Muscle of arm (tissue), 14 donors: ENCODE results near the gene KY. TPM values are rescaled to one million over a fixed set of nuclear protein-coding genes. Genes with fewer than 3 reads are reported as not detected.
A peak's percentile ranks its signal among the peaks of the same experiment; 100 is the strongest.

Experiments used
- DNase-seq: peaks from one replicate; pipeline ENCODE4 v3.0.0-alpha.2; 2013
- long read RNA-seq, 11 donors: transcript quantifications; one replicate each; lab custom pipeline, GENCODE V29; 2026
- polyA plus RNA-seq, 12 donors: library from polyadenylated mRNA; unstranded; fragments of 120-200 nt; gene quantifications; one replicate each; pipeline ENCODE4 v1.2.1, GENCODE V29; 2013; ENCODE audit not compliant: insufficient read length in 12 of 12

The KY gene
- 10 to 100 TPM in 11 of 12 donors, not detected in 1; 19.8 to 90.1 (median 59.0) TPM for polyA plus RNA-seq
- long read RNA-seq, donor 1 = 0 reads
- long read RNA-seq, donor 2, transcript KY-201 (11 exons, 2,345 nt) = major isoform, 6 of 6 reads
- long read RNA-seq, donor 2, partial matches to known transcripts = 0 of 6 reads
- long read RNA-seq, donor 2, other reads (novel, unspliced or antisense) = 0 of 6 reads
- long read RNA-seq, donor 3, partial matches to known transcripts = 0 of 6 reads
- long read RNA-seq, donor 3, other reads (novel, unspliced or antisense) = 0 of 6 reads
- long read RNA-seq, donor 4, partial matches to known transcripts = 0 of 1 reads
- long read RNA-seq, donor 4, other reads (novel, unspliced or antisense) = 0 of 1 reads
- long read RNA-seq, donor 5, transcript KY-201 (11 exons, 2,345 nt) = major isoform, 9 of 17 reads
- long read RNA-seq, donor 5, partial matches to known transcripts = 0 of 17 reads
- long read RNA-seq, donor 5, other reads (novel, unspliced or antisense) = 6 of 17 reads
- long read RNA-seq, donor 6, partial matches to known transcripts = 0 of 3 reads
- long read RNA-seq, donor 6, other reads (novel, unspliced or antisense) = 0 of 3 reads
- long read RNA-seq, donor 7, partial matches to known transcripts = 0 of 4 reads
- long read RNA-seq, donor 7, other reads (novel, unspliced or antisense) = 0 of 4 reads
- long read RNA-seq, donor 8, transcript KY-201 (11 exons, 2,345 nt) = major isoform, 5 of 7 reads
- long read RNA-seq, donor 8, partial matches to known transcripts = 0 of 7 reads
- long read RNA-seq, donor 8, other reads (novel, unspliced or antisense) = 0 of 7 reads
- long read RNA-seq, donor 9, partial matches to known transcripts = 0 of 1 reads
- long read RNA-seq, donor 9, other reads (novel, unspliced or antisense) = 0 of 1 reads
- long read RNA-seq, donor 10, transcript KY-201 (11 exons, 2,345 nt) = major isoform, 11 of 11 reads
- long read RNA-seq, donor 10, partial matches to known transcripts = 0 of 11 reads
- long read RNA-seq, donor 10, other reads (novel, unspliced or antisense) = 0 of 11 reads
- long read RNA-seq, donor 11, partial matches to known transcripts = 0 of 2 reads
- long read RNA-seq, donor 11, other reads (novel, unspliced or antisense) = 0 of 2 reads

- peak; percentile 26 for DNase-seq
Observed at GRCh38 chr3:134650431-134651346, at the start of gene KY. TSS of gene KY (minus strand) at chr3:134651022. CDS start at chr3:134650960, 62 bp downstream.

GRCh38 chr3:134699721-134700120 is 48.9 kb upstream of the KY start:
- DNase-seq = no peak

- no peak for DNase-seq
Observed at GRCh38 chr3:134699141-134699711, 48.4 kb upstream of the KY start.

GRCh38 chr3:134697830-134698689 is 47.2 kb upstream of the KY start:
- DNase-seq = peak; percentile 35

- no peak for DNase-seq
Observed at GRCh38 chr3:134696155-134696554, 45.3 kb upstream of the KY start.

- no peak for DNase-seq
Observed at GRCh38 chr3:134694946-134695543, 44.2 kb upstream of the KY start.

- no peak for DNase-seq
Observed at GRCh38 chr3:134694466-134694865, 43.6 kb upstream of the KY start.

GRCh38 chr3:134693804-134694203 is 43.0 kb upstream of the KY start:
- no peak for DNase-seq

GRCh38 chr3:134693226-134693625 is 42.4 kb upstream of the KY start:
- DNase-seq = no peak

GRCh38 chr3:134690226-134690625 is 39.4 kb upstream of the KY start:
- DNase-seq = no peak

GRCh38 chr3:134687642-134688041 is 36.8 kb upstream of the KY start:
- DNase-seq = no peak

GRCh38 chr3:134685929-134686802 is 35.3 kb upstream of the KY start:
- DNase-seq = no peak

GRCh38 chr3:134682196-134682880 is 31.5 kb upstream of the KY start:
- DNase-seq = no peak

GRCh38 chr3:134681522-134681900 is 30.7 kb upstream of the KY start:
- no peak for DNase-seq

- no peak for DNase-seq
Observed at GRCh38 chr3:134680796-134681521, 30.1 kb upstream of the KY start.

GRCh38 chr3:134677987-134678308 is 27.1 kb upstream of the KY start:
- DNase-seq = no peak
